PC-3 (cell line): ENCODE results near the gene DOC2B.

Experiments
- EZH2 ChIP-seq: fragments of 300-600 bp; sonication (generic); IDR thresholded peaks from one replicate; pipeline ENCODE4 v1.6.1; 2017; ENCODE audit warnings: antibody characterized with exemption, mild to moderate bottlenecking, low read length; ENCODE audit not compliant: unreplicated experiment
- TF ChIP-seq, protein P1 (sequence below): fragments of 300-600 bp; sonication (generic); conservative IDR thresholded peaks from 2 replicates; pipeline ENCODE4 v1.5.1; 2017; ENCODE audit warnings: antibody characterized with exemption, low read depth, mild to moderate bottlenecking, low read length

- no peak for TF ChIP-seq EZH2
- TF ChIP-seq, protein P1, sequence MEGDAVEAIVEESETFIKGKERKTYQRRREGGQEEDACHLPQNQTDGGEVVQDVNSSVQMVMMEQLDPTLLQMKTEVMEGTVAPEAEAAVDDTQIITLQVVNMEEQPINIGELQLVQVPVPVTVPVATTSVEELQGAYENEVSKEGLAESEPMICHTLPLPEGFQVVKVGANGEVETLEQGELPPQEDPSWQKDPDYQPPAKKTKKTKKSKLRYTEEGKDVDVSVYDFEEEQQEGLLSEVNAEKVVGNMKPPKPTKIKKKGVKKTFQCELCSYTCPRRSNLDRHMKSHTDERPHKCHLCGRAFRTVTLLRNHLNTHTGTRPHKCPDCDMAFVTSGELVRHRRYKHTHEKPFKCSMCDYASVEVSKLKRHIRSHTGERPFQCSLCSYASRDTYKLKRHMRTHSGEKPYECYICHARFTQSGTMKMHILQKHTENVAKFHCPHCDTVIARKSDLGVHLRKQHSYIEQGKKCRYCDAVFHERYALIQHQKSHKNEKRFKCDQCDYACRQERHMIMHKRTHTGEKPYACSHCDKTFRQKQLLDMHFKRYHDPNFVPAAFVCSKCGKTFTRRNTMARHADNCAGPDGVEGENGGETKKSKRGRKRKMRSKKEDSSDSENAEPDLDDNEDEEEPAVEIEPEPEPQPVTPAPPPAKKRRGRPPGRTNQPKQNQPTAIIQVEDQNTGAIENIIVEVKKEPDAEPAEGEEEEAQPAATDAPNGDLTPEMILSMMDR = no peak
Measured at GRCh38 chr17:193841-194806, 12.7 kb upstream of the DOC2B start.
